Peyer's patch (tissue), 4 donors: ENCODE measurements around the gene GPSM3. TPM values are rescaled to one million over a fixed set of nuclear protein-coding genes. Genes with fewer than 3 reads are reported as not detected.

ENCODE experiments used
- DNase-seq, 3 donors: peaks; one replicate each; pipeline ENCODE4 v3.0.0-alpha.2; 2017 to 2019
- H3K27ac ChIP-seq, 4 donors: fragments of 200-600 bp; sonication (generic); one replicate each; pipeline ENCODE4 v1.5.1; 2016 to 2019
- H3K27me3 ChIP-seq, 2 donors: fragments of 200-600 bp; sonication (generic); one replicate each; pipeline ENCODE4 v1.5.1; 2019
- H3K36me3 ChIP-seq, 3 donors: fragments of 200-600 bp; sonication (generic); one replicate each; pipeline ENCODE4 v1.5.1; 2016 to 2019
- H3K4me1 ChIP-seq, 4 donors: fragments of 200-600 bp; sonication (generic); one replicate each; pipeline ENCODE4 v1.5.1; 2016 to 2019
- H3K4me3 ChIP-seq, 4 donors: fragments of 200-600 bp; sonication (generic); 1 replicate in 3 of 4; 2 replicates in 1 of 4; pipeline ENCODE4 v1.5.1; 2016 to 2019; ENCODE audit warnings: mild to moderate bottlenecking in 1 of 4
- H3K9me3 ChIP-seq, 4 donors: fragments of 200-600 bp; sonication (generic); one replicate each; pipeline ENCODE4 v1.5.1; 2016 to 2019; ENCODE audit warnings: mild to moderate bottlenecking in 1 of 4
- POLR2A ChIP-seq, 2 donors: fragments of 450-650 bp; IDR thresholded peaks; one replicate each; pipeline ENCODE4 v1.5.1; 2017; ENCODE audit warnings: antibody characterized with exemption in 2 of 2, mild to moderate bottlenecking in 2 of 2, moderate library complexity in 2 of 2
- total RNA-seq, 4 donors: library from RNA; depleted of rRNA; stranded (reverse); fragments of >200 nt; gene quantifications; one replicate each; pipeline ENCODE4 v1.1.0, GENCODE V29; 2016
- TF ChIP-seq, protein P1 (sequence below), 6 experiments: fragments of 450-650 bp in 4 of 6; fragments of 200-600 bp in 2 of 6; sonication (generic) in 1 of 6; IDR thresholded peaks; one replicate each; pipeline ENCODE4 v1.5.1; 2017 to 2019; ENCODE audit warnings: antibody characterized with exemption in 6 of 6, mild to moderate bottlenecking in 3 of 6, moderate library complexity in 1 of 6

Gene GPSM3
- total RNA-seq, 4 donors from 2014 or later, result 5.3 to 38.8 (median 10.3) TPM

DNA sequence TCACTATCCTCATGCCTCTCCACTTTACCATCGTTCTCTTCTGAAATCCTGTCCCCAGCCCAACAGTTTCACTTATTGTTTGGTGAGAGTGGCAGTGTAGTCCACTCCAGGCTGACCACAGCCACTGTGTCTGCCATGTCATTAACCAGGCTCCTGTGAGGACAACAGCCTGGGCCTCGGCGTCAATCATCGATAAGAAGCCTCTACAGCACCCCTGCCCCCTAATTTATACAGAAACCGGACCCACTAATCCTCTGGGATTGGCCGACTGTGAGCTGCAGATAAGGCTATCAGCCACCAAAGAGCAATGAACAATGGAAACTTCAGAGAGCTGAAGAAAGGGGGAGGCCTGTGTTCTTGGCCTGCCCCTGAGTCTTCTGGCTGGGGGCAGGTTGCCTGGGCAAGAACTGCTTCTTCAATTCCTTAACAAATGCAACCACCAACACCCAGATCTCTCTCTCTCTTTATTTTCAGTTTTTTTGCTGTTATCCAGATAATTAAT is 24.6 kb downstream of the GPSM3 start:
- H3K27ac ChIP-seq, result no peak overlapping the region
- H3K27me3 ChIP-seq, result no peaks in the 10 kb centered on the region
- no peaks in the 10 kb centered on the region for H3K9me3 ChIP-seq
- TF ChIP-seq, protein P1, sequence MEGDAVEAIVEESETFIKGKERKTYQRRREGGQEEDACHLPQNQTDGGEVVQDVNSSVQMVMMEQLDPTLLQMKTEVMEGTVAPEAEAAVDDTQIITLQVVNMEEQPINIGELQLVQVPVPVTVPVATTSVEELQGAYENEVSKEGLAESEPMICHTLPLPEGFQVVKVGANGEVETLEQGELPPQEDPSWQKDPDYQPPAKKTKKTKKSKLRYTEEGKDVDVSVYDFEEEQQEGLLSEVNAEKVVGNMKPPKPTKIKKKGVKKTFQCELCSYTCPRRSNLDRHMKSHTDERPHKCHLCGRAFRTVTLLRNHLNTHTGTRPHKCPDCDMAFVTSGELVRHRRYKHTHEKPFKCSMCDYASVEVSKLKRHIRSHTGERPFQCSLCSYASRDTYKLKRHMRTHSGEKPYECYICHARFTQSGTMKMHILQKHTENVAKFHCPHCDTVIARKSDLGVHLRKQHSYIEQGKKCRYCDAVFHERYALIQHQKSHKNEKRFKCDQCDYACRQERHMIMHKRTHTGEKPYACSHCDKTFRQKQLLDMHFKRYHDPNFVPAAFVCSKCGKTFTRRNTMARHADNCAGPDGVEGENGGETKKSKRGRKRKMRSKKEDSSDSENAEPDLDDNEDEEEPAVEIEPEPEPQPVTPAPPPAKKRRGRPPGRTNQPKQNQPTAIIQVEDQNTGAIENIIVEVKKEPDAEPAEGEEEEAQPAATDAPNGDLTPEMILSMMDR (IDR thresholded peaks at IDR 0.05), result no peak
- no peak for TF ChIP-seq POLR2A (IDR thresholded peaks at IDR 0.05)
- peak in 1 of 3 donors; percentile 5 for DNase-seq
- H3K4me1 ChIP-seq, result peaks cover 0 to 1% (median 0%) of the 10 kb centered on the region in 4 donors
- peaks cover 0 to 44% (median 0%) of the 10 kb centered on the region in 3 donors for H3K36me3 ChIP-seq
- H3K4me3 ChIP-seq, result no peak overlapping the region

- no peaks in the 10 kb centered on the region for H3K4me1 ChIP-seq
- TF ChIP-seq, protein P1 (IDR thresholded peaks at IDR 0.05), result no peak
- no peak for TF ChIP-seq POLR2A (IDR thresholded peaks at IDR 0.05)
- no peaks in the 10 kb centered on the region for H3K9me3 ChIP-seq
- peaks cover 0 to 49% (median 0%) of the 10 kb centered on the region in 3 donors for H3K36me3 ChIP-seq
- no peak overlapping the region for H3K4me3 ChIP-seq
- peak in 1 of 3 donors; percentile 41 for DNase-seq
- H3K27me3 ChIP-seq, result no peaks in the 10 kb centered on the region
- no peak overlapping the region for H3K27ac ChIP-seq
These were observed 25.2 kb downstream of the GPSM3 start for GRCh38 chr6:32167154-32167760.

GRCh38 chr6:32166411-32167061 is 25.9 kb downstream of the GPSM3 start:
- Histone ChIP-seq H3K4me3 (no peak overlapping the region), H3K36me3 (peaks cover 0 to 51% (median 0%) of the 10 kb centered on the region in 3 donors), H3K4me1 (no peaks in the 10 kb centered on the region), H3K27me3 (no peaks in the 10 kb centered on the region), H3K9me3 (no peaks in the 10 kb centered on the region), H3K27ac (no peak overlapping the region)
- TF ChIP-seq, protein P1 (IDR thresholded peaks at IDR 0.05), result no peak
- no peak for TF ChIP-seq POLR2A (IDR thresholded peaks at IDR 0.05)
- peak in 1 of 3 donors; percentile 50 for DNase-seq

GRCh38 chr6:32164295-32164694 is 28.1 kb downstream of the GPSM3 start, which contains the start of gene EGFL8:
Gene EGFL8, plus strand, starts transcription at chr6:32164595. Its CDS starts 1,571 bp downstream, at chr6:32166166.
- Histone ChIP-seq H3K4me1 (no peaks in the 10 kb centered on the region), H3K4me3 (no peak within 1 kb of the TSS), H3K27ac (peak within 1 kb of the TSS in 1 of 4 donors; percentile 13), H3K9me3 (no peaks in the 10 kb centered on the region), H3K36me3 (peaks cover 0 to 45% (median 0%) of the 10 kb centered on the region in 3 donors), H3K27me3 (no peaks in the 10 kb centered on the region)
- no peak for DNase-seq
- no peak for TF ChIP-seq POLR2A (IDR thresholded peaks at IDR 0.05)
- TF ChIP-seq, protein P1 (IDR thresholded peaks at IDR 0.05), result no peak

DNA sequence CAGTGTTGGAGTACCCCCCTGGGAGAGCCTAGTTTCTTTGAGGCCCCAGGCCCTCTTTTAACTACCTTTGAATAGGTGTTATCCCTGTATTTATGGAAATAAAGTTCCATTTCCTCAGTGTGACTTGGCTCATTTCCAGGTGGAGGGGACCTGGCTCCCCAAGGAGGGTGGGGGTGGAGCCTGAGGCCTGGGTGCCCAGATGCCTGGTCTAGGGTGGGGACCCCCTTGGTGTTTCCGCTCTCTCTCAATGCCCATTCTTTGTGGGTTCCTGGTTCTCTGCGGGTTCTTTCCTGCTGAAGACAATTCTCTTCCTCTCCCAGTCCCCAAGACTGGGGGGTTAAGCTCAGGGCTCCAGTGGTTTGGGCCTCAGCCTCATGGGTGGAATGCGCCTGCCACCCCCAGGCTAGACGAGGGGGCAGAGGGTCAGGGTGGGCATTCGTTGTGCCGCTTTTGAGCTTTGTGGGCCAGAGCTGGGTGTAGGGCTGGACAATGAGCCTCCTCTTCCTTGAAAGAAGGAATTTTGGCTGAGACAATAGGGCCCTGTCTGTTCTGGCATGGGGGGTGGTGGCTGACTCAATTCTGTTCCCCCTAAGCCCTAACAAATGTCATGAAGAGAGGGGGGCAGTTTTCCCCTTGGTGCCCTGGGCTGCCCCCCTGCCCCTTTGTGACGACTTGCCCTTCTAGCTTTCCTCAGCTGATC is 28.7 kb downstream of the GPSM3 start:
- Histone ChIP-seq H3K4me3 (no peak overlapping the region), H3K4me1 (no peaks in the 10 kb centered on the region), H3K27me3 (no peaks in the 10 kb centered on the region), H3K36me3 (peaks cover 0 to 42% (median 0%) of the 10 kb centered on the region in 3 donors), H3K27ac (peak overlapping the region in 1 of 4 donors; percentile 13), H3K9me3 (no peaks in the 10 kb centered on the region)
- no peak for DNase-seq
- TF ChIP-seq POLR2A (IDR thresholded peaks at IDR 0.05), result no peak
- TF ChIP-seq, protein P1 (IDR thresholded peaks at IDR 0.05), result no peak
